ENCODE results near the gene VAV1. TPM values are rescaled to one million over a fixed set of nuclear protein-coding genes. Genes with fewer than 3 reads are reported as not detected.

The VAV1 gene
- total RNA-seq, 1 experiment from 2014 or later, result 0.05 TPM

- in situ Hi-C loops (cut with HindIII; ENCODE audit: low pct_unique_long_range_greater_than_20kb, low sequenced_read_pairs) (no loop called here), intact Hi-C loops (cut with micrococcal nuclease; ENCODE audit: unreplicated experiment) (no loop called here)
- Histone ChIP-seq H3K4me1 (ENCODE audit: control insufficient read depth, insufficient read depth, low read length) (no peaks in the 10 kb centered on the region), H3K27me3 (ENCODE audit: control insufficient read depth, insufficient read depth, low read length) (no peaks in the 10 kb centered on the region), H3K36me3 (ENCODE audit: control insufficient read depth, insufficient read depth, low read length) (no peaks in the 10 kb centered on the region), H3K9me3 (ENCODE audit: control insufficient read depth, insufficient read depth, low read depth, low read length) (no peaks in the 10 kb centered on the region), H3K27ac (ENCODE audit: low read length) (no peak overlapping the region), H3K4me3 (ENCODE audit: low read depth in 2 of 2, low read length in 2 of 2) (no peak overlapping the region)
- CTCF ChIA-PET, result no interaction called here
- TF ChIP-seq POLR2AphosphoS5 (IDR thresholded peaks at IDR 0.05; ENCODE audit: low read depth, low read length), result no peak
- no peak for TF ChIP-seq SIN3A (IDR thresholded peaks at IDR 0.05; ENCODE audit: borderline replicate concordance, insufficient read depth, low read depth, low read length)
- TF ChIP-seq CTCF (IDR thresholded peaks at IDR 0.05), result no peak
- TF ChIP-seq REST (IDR thresholded peaks at IDR 0.05; ENCODE audit: insufficient read depth in 1 of 2, low read depth in 2 of 2, low read length in 1 of 2), result no peak
- TF ChIP-seq TCF7L2 (IDR thresholded peaks at IDR 0.05; ENCODE audit: low read depth, low read length), result no peak
- POLR2A ChIA-PET, result interaction anchor here (0.6 kb wide), 1 partner anchor 52 kb away, joined by 3 read pairs; no protein-coding TSS in a partner anchor
- BruUV-seq (replicated peaks), result no TSS peak
- ATAC-seq (no peak), DNase-seq (ENCODE audit: low read depth, low spot score) (no peak)
Measured at GRCh38 chr19:6812612-6813011, 40.1 kb downstream of the VAV1 start.

GRCh38 chr19:6813659-6814058 lies 41.2 kb downstream of the VAV1 start:
- intact Hi-C loops (cut with micrococcal nuclease; ENCODE audit: unreplicated experiment), result no loop called here
- Histone ChIP-seq H3K4me1 (ENCODE audit: control insufficient read depth, insufficient read depth, low read length) (no peaks in the 10 kb centered on the region), H3K4me3 (ENCODE audit: low read depth in 2 of 2, low read length in 2 of 2) (no peak overlapping the region), H3K36me3 (ENCODE audit: control insufficient read depth, insufficient read depth, low read length) (no peaks in the 10 kb centered on the region), H3K27me3 (ENCODE audit: control insufficient read depth, insufficient read depth, low read length) (no peaks in the 10 kb centered on the region), H3K27ac (ENCODE audit: low read length) (no peak overlapping the region), H3K9me3 (ENCODE audit: control insufficient read depth, insufficient read depth, low read depth, low read length) (no peaks in the 10 kb centered on the region)
- DNase-seq (ENCODE audit: low read depth, low spot score) (no peak), ATAC-seq (no peak)
- ChIA-PET CTCF (no interaction called here), POLR2A (interaction anchor here (0.6 kb wide), 1 partner anchor 199 kb away, joined by 3 read pairs; no protein-coding TSS in a partner anchor)
- BruUV-seq (replicated peaks), result no TSS peak
- TF ChIP-seq CTCF (IDR thresholded peaks at IDR 0.05) (no peak), REST (IDR thresholded peaks at IDR 0.05; ENCODE audit: insufficient read depth in 1 of 2, low read depth in 2 of 2, low read length in 1 of 2) (no peak), TCF7L2 (IDR thresholded peaks at IDR 0.05; ENCODE audit: low read depth, low read length) (no peak), SIN3A (IDR thresholded peaks at IDR 0.05; ENCODE audit: borderline replicate concordance, insufficient read depth, low read depth, low read length) (no peak), POLR2AphosphoS5 (IDR thresholded peaks at IDR 0.05; ENCODE audit: low read depth, low read length) (no peak)
- in situ Hi-C loops (cut with HindIII; ENCODE audit: low pct_unique_long_range_greater_than_20kb, low sequenced_read_pairs), result no loop called here
